HepG2 (cell line): ENCODE data around the gene NR2F1-AS1.

Experiments
- BORCS8-MEF2B ChIP-seq: sonication (generic); formaldehyde crosslinking; IDR thresholded peaks from 2 replicates; pipeline ENCODE4 v1.8.0; 2022; ENCODE audit warnings: mild to moderate bottlenecking, missing genetic modification reagents
- CTCF ChIP-seq: sonication (generic); formaldehyde crosslinking; IDR thresholded peaks from 2 replicates; pipeline ENCODE4 v1.5.0; 2020; ENCODE audit warnings: mild to moderate bottlenecking, missing genetic modification reagents, moderate library complexity
- HNRNPK ChIP-seq: fragments of 200-400 bp; formaldehyde crosslinking; IDR thresholded peaks from 2 replicates; pipeline ENCODE4 v1.6.1; 2018; ENCODE audit warnings: low read length, low read depth, moderate library complexity, mild to moderate bottlenecking; ENCODE audit not compliant: poor library complexity, severe bottlenecking
- NPAS2 ChIP-seq: sonication (generic); formaldehyde crosslinking; IDR thresholded peaks from 2 replicates; pipeline ENCODE4 v1.8.0; 2022; ENCODE audit warnings: mild to moderate bottlenecking, missing genetic modification reagents, borderline replicate concordance
- POLR2A ChIP-seq, 2 experiments: IDR thresholded peaks; 2 replicates each; pipeline ENCODE4 v1.6.1; 2011; ENCODE audit warnings: low read depth in 2 of 2, low read length in 2 of 2, mild to moderate bottlenecking in 1 of 2, moderate library complexity in 1 of 2; ENCODE audit not compliant: insufficient read depth in 1 of 2
- RAD21 ChIP-seq: fragments of 450-650 bp; formaldehyde crosslinking; IDR thresholded peaks from 2 replicates; pipeline ENCODE4 v1.5.0; 2020; ENCODE audit warnings: mild to moderate bottlenecking
- RCOR2 ChIP-seq: IDR thresholded peaks from 2 replicates; pipeline ENCODE4 v1.6.1; 2016; ENCODE audit warnings: missing biosample characterization, missing genetic modification reagents
- USF2 ChIP-seq, 2 experiments: sonication (generic) in 1 of 2; formaldehyde crosslinking in 1 of 2; IDR thresholded peaks; 2 replicates each; pipeline versions ENCODE4 v1.5.1 to v1.6.1; 2011 to 2020; ENCODE audit warnings: borderline replicate concordance in 1 of 2, low read depth in 1 of 2, low read length in 1 of 2, mild to moderate bottlenecking in 1 of 2, missing genetic modification reagents in 1 of 2, moderate library complexity in 1 of 2
- YY1 ChIP-seq: IDR thresholded peaks from 2 replicates; pipeline ENCODE4 v1.6.1; 2011; ENCODE audit warnings: low read length, low read depth, moderate library complexity, mild to moderate bottlenecking; ENCODE audit not compliant: insufficient read depth, insufficient replicate concordance
- ZNF788 ChIP-seq: sonication (generic); formaldehyde crosslinking; IDR thresholded peaks from 2 replicates; pipeline ENCODE4 v1.5.0; 2020; ENCODE audit warnings: mild to moderate bottlenecking, missing genetic modification reagents, borderline replicate concordance

- TF ChIP-seq POLR2A (IDR thresholded peaks at IDR 0.05; ENCODE audit: insufficient read depth in 1 of 2, low read depth in 2 of 2, low read length in 2 of 2) (no peak), CTCF (CRISPR knock-in tag) (no peak), BORCS8-MEF2B (no peak), YY1 (no peak), ZNF788 (CRISPR knock-in tag) (no peak), NPAS2 (CRISPR knock-in tag) (no peak), USF2 (IDR thresholded peaks at IDR 0.05; ENCODE audit: low read depth, low read length) (no peak), USF2 (CRISPR knock-in tag; IDR thresholded peaks at IDR 0.05; ENCODE audit: borderline replicate concordance) (no peak), HNRNPK (no peak), RAD21 (CRISPR knock-in tag) (no peak), RCOR2 (no peak)
These were observed 147.6 kb downstream of the NR2F1-AS1 start for GRCh38 chr5:93433422-93433821.
